ENCODE results near the gene ELOVL7. TPM values are rescaled to one million over a fixed set of nuclear protein-coding genes. Genes with fewer than 3 reads are reported as not detected.

Gene ELOVL7
- total RNA-seq, 4 donors from 2014 or later, result 41.5 to 96.9 (median 69.8) TPM

- intact Hi-C loops (cut with DNase I; ENCODE audit: low total_unique reads), result no loop called here
- no peak for DNase-seq (ENCODE audit: low spot score in 2 of 2)
- TF ChIP-seq CTCF (IDR thresholded peaks at IDR 0.05), result no peak
- TF ChIP-seq POLR2A (IDR thresholded peaks at IDR 0.05), result no peak
- WGBS, 2 donors, result 67 to 83% methylated on average over 2 of the region's 2 CpGs
- no peak overlapping the region for H3K4me3 ChIP-seq (ENCODE audit: low read depth, poor library complexity, severe bottlenecking)
Measured at GRCh38 chr5:60810438-60811085, 33.5 kb downstream of the ELOVL7 start.

DNA sequence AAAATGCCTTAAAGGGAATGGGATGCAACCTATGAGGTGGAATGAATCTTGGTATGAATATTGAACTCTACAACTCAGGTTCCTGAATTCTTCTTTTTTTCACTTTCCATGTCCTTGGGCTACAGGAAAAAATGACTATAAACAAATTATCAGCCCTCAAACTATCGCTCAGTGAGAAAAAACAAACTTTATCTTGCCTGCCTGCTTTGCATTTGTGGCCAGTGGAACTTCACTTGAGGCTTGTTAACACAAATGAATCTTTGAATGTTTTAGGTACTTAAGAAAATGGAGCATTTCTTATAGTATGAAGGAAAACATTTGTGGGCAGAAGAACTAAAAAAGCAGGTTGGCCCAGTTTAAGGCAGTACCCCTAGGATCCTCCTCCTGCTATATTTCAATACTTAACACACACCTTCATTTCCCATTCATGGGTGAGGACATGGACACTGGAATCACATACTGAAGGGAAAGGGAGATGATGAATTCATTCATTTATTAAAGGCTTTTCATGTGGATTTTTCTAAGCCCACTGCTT, 34.1 kb downstream of the ELOVL7 start:
- intact Hi-C loops (cut with DNase I; ENCODE audit: low total_unique reads), result no loop called here
- no peak for DNase-seq (ENCODE audit: low spot score in 2 of 2)
- no peak overlapping the region for H3K4me3 ChIP-seq (ENCODE audit: low read depth, poor library complexity, severe bottlenecking)
- TF ChIP-seq POLR2A (IDR thresholded peaks at IDR 0.05) (no peak), CTCF (IDR thresholded peaks at IDR 0.05) (no peak)
- 68 to 72% methylated on average over 1 of the region's 1 CpG for WGBS, 2 donors

DNA sequence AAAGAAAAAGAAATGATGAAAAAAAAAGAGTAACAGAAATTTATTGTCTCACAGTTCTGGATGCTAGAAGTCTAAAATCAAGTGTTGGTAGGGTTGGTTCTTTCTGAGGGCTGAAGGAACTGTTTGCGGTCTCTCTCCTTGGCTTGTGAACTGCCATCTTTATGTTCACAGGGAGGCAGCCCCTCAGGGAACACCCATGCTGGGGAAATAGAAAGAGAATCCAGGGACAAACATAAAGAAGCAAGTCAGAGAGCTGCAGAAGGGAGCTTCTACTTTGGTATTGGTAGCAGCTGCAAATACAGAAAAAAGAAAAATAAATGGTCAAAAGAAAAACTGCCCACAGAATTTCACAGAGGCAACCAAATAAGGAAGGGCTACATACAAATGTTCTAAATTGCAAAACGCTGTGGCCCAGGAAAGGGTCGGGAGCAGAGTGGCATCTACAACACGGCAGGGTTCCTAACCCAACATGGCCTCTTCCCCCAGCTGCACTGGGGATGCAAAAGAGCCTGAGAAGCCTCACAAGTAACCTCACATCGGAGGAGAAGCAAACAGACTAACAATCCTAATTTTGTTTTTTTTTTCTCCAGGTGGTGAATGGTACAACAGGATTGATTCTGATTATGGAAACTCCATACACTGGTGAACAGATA, 37.4 kb downstream of the ELOVL7 start:
- 83 to 84% methylated on average over 5 of the region's 5 CpGs for WGBS, 2 donors
- intact Hi-C loops (cut with DNase I; ENCODE audit: low total_unique reads), result no loop called here
- TF ChIP-seq CTCF (IDR thresholded peaks at IDR 0.05), result no peak
- TF ChIP-seq POLR2A (IDR thresholded peaks at IDR 0.05), result no peak
- no peak overlapping the region for H3K4me3 ChIP-seq (ENCODE audit: low read depth, poor library complexity, severe bottlenecking)
- DNase-seq (ENCODE audit: low spot score in 2 of 2), result no peak

GRCh38 chr5:60805463-60805862, 38.6 kb downstream of the ELOVL7 start:
- DNase-seq (ENCODE audit: low spot score in 2 of 2), result no peak
- TF ChIP-seq POLR2A (IDR thresholded peaks at IDR 0.05) (no peak), CTCF (IDR thresholded peaks at IDR 0.05) (no peak)
- no peak overlapping the region for H3K4me3 ChIP-seq (ENCODE audit: low read depth, poor library complexity, severe bottlenecking)
- intact Hi-C loops (cut with DNase I; ENCODE audit: low total_unique reads), result no loop called here

DNA sequence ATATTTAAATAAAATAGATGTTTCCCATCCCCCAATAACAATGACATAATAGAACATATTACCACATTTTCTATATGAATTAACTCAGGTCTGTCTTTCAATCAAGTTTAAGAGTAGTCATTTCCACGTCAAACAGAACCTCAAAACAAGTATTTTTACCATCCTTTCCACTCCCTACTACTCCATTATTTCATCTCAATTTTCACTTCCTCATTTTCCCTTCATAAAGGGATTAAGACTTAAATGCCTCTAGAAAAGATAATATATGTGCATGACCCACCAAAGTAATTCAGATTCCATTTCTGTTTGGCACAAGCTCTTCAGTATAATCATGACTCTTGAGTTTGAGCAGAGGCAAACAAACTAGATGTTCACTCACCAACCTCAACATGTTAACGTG, 40.4 kb downstream of the ELOVL7 start:
- H3K4me3 ChIP-seq (ENCODE audit: low read depth, poor library complexity, severe bottlenecking), result no peak overlapping the region
- WGBS, 2 donors, result 81 to 88% methylated on average over 2 of the region's 2 CpGs

More for the DNA sequence above, 40.4 kb downstream of the ELOVL7 start:
- TF ChIP-seq CTCF (IDR thresholded peaks at IDR 0.05) (no peak), POLR2A (IDR thresholded peaks at IDR 0.05) (no peak)
- no peak for DNase-seq (ENCODE audit: low spot score in 2 of 2)
- intact Hi-C loops (cut with DNase I; ENCODE audit: low total_unique reads), result no loop called here
